Stimulated activated CD8-positive, alpha-beta memory T cell treated with anti-CD3 and anti-CD28 coated beads, Interleukin-15, amount 100 ng/mL, for 1 hour (primary cell): ENCODE results near the gene HES5.

ENCODE experiments used
- DNase-seq: peaks from one replicate; pipeline ENCODE4 v3.0.0-alpha.2; 2020; ENCODE audit warnings: low read depth

The HES5 gene

GRCh38 chr1:2530513-2531361 is 674 bp upstream of the HES5 start:
- no peak for DNase-seq

GRCh38 chr1:2528966-2529783 is 888 bp downstream of the HES5 start:
- no peak for DNase-seq

DNA sequence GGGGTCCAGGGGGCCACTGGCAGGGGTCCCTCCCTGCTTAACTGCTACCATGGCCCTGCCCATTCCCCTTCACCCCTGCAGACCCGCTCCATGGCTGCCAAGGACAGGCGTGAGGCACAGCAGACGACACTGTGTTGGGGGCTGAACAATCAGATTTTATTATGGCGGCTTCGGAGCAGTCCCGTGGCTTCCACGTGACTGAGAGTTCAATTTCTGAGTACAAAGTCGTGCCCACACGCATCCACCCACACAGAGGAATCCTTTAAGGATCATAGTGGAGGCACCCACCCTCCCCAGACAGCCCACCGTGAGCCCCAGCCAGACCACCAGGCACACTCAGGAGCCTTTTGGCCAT is 1.5 kb downstream of the HES5 start:
- no peak for DNase-seq

DNA sequence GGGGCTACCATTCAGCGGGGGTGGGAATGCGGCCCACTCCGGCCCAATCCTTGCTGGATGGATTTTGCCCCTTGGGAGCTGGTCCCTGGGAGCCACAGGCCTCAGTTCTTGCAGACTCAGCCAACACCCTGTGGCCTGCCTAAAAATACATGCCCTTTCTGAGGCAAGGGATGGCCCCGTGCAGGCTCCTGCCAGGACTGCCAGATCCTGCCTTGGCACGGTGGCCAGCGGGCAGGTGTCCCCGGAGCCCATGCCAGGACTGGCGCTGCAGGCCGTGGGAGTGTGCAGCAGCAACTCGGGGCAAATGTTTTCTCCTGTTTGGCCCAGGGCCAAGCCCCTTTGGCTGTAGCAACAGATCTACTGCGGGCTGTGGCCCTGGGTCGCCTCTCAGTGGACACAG is 2.0 kb downstream of the HES5 start:
- DNase-seq: no peak

DNA sequence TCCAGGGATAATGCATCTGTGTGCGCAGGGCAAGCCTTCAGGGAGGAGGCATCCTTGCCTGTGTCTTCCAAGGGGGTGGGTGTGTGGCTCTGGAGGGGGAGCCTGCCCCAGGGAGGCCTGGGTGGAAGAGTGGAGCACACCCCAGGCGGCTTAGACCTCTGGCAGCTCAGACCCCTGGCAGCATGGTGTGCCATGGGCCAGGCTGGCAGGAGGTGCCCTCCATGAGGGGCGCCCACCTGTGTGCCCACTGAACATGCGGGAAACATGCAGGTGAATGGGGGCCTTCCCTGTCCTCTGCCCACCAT is 2.6 kb downstream of the HES5 start:
- DNase-seq: no peak

- DNase-seq: no peak
Measured at GRCh38 chr1:2526824-2527555, 3.1 kb downstream of the HES5 start.

GRCh38 chr1:2525920-2526823 is 3.9 kb downstream of the HES5 start, which contains the start of gene PANK4:
PANK4 (minus strand) TSS chr1:2526596; CDS start chr1:2526587, 9 bp downstream.
- peak; percentile 62 for DNase-seq

GRCh38 chr1:2525572-2525919 is 4.5 kb downstream of the HES5 start:
- no peak for DNase-seq

GRCh38 chr1:2523891-2524609 is 6.0 kb downstream of the HES5 start:
- DNase-seq: no peak

DNA sequence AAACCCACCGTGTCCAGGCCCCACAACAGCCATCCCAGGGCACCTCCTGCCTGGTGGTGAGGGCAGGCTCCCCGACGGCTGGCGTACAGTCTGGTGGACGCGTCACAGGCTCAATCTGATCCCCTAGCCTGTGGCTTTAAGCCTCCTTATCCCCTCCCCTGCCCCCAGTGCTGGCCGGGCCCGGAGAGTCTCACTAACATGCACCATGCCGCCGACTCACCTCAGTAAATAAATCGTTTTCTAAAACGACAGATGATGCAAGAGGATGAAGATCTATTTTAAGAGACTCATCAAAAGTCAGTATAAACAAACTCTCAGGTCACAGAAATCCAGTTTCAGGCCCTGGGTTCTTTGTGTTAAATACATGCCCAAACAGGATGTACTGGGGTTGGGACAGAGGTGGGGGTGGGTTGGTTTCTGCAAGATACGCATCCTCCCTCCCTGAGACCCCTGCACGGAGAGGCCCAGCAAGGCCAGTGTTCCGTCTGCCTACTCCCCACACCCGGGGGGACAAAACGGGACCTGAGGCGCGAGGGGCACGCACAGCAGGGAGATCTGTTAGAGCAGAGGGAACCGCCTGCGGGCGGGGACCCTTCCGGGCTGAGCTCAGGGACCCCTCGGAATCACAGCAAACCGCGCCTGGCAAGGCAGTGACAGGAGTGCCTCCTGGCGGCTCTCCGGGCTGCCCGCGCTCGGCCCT is 6.7 kb downstream of the HES5 start:
- no peak for DNase-seq

DNA sequence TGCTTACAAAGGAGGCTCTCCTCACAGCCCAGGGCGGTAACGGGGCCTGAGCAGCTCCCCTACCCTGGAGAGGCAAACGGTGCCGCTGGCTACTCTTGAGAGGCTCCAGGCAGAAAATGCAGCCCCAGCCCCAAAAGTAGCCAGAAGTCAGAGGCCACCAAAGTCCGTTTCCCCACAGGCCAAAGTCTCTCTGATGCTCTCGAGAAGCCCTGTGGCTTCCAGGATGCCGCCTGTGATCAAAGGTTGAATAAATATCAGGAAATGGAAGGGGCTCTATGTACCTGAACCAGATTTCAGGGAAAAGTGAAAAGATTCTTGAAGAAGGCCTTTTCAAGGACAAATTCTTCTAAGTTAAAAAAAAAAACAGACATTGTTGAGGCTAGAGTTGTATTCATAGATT is 7.8 kb downstream of the HES5 start:
- no peak for DNase-seq

DNA sequence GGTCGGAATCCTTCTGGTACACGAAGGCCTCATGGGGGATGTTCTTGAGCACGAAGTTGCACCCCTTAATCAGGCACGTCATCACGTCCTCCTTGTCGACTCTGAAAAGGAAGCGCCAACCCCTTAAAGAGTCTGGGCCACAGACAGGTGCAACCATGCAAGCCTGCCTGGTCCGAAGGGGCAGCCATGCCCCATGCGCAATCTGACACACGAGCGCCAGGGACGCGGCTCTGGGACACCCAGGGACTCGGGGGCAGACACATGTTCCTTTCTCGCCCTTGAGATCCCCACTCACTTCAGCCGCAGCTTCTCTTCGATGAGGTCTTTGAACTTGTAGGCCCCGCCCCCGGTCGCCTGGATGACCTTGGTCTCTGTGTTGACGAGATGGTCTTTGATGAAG is 9.3 kb downstream of the HES5 start:
- no peak for DNase-seq

DNA sequence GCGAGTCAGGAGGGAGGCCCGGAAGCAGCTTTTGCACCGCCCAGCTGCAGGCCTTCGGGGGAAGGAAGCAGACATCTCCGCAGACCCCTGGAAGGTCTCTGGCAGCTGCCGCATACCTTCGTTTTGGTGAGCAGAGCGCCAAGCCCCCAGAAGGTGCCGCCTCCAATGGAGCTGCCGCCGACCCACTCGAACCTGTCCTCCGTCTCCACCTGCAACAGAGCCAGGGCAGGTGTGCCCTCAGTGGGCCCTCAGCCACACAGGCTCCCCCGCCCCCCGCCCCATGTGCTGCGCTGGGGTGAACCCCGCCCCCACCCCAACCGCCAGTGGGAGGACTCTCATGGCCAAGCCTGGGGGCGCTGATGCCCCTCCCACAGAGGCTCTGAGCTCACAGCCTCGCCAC is 9.9 kb downstream of the HES5 start:
- no peak for DNase-seq

- no peak for DNase-seq
Measured at GRCh38 chr1:2519729-2520128, 10.3 kb downstream of the HES5 start.

GRCh38 chr1:2519029-2519685 is 10.9 kb downstream of the HES5 start:
- DNase-seq: no peak

GRCh38 chr1:2518528-2518927 is 11.5 kb downstream of the HES5 start:
- no peak for DNase-seq

DNA sequence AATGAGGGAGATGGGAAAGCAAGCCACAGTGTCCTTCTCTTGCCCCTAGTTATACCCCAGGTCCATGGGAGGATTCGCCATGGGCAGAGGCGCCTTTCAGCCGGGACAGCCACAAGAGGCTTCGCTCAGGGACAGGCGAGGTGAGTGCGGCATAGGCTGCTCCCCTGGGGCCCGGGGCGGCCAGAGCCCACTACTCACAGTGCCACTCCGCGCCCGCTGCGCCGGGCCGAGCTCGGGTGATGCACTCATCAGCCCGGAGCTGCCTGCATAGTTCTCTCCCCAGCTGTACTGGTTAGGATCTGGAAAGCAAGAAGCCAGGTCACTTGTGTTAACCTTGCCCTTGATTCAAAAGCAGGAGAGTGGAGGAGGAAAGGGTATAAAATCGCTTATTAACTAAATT is 12.1 kb downstream of the HES5 start:
- DNase-seq: no peak

DNA sequence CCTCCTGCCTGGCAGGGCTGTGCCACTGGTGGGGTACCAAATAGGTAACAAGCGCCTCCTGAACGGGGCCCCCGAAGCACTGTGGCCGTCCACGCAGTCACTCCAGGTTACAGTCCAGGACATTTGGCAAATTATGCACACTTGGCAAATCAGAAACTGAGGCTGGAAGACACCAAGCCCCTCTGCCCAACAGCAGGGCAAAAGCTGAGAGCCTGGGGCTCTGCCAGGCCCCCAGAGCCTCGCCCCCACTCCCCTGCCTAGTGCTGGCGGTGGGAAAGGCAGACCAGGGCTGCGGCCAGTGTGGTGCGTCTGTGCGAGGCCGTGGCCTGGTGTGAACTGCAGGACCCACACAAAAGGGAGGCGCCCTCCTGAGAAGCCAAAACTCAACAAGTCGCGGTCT is 13.1 kb downstream of the HES5 start:
- no peak for DNase-seq

DNA sequence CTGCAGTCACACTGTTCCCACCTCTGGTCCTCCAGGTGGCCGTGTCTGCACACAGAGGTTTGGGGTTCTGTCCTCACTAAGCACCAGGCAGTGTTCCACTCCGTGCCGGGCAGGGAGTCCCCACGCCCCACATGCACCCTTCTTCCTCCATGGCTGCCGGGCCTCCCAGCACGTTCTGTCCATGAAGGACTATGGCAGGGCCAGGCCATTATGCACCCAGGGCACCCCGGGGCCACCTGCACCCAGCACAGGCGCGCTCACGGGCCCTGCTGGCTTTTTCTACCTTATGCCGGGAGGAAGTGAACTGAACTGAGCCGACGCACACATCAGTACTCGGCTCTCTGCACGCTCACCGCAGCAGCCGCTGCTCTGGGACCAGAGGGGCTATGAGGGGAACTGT is 13.9 kb downstream of the HES5 start:
- no peak for DNase-seq

GRCh38 chr1:2515763-2516080 is 14.3 kb downstream of the HES5 start:
- no peak for DNase-seq
